ENCODE measurements around the gene ATXN7L3.

DNA sequence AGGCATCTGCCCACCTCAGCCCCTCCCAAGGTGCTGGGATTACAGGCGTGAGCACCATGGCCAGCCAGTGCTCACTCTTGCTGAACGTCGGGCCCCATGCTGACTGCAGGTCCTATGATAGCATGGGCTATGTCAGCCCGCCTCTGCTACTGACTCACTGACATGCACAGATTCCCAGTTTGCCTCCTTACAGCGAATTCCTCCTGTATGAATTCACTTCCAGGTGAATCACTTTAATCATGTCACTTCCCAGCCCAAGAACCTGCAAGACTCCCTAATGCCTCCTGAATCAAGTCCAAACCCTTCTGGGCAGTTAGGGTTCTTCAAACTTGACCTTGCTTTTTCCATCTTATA, 35.9 kb upstream of the ATXN7L3 start:
- TF ChIP-seq POLR2A (IDR thresholded peaks at IDR 0.05) (no peak), EP300 (IDR thresholded peaks at IDR 0.05; ENCODE audit: low read depth) (no peak), CTCF (IDR thresholded peaks at IDR 0.05) (no peak)
